HTR-8/SVneo (cell line): Measurements from ENCODE around the gene CAMK2D.
"Not testable (repeated sequence)": the region's sequence is repeated elsewhere in the genome, so short reads cannot be mapped to it uniquely, and the experiment has no call there.

Experiments used
- DNase-seq: peaks from one replicate; pipeline ENCODE4 v3.0.0; 2011; ENCODE audit warnings: low spot score, mixed read lengths; ENCODE audit not compliant: insufficient read length
- FAIRE-seq: peaks from 2 replicates; lab custom pipeline; 2011; peaks lifted over from hg19 to GRCh38; lab: Jason Lieb, UNC

The CAMK2D gene

GRCh38 chr4:113691676-113692075 is 69.9 kb downstream of the CAMK2D start:
- DNase-seq (no peak), FAIRE-seq (no peak)

GRCh38 chr4:113689394-113689793 is 72.1 kb downstream of the CAMK2D start:
- no peak for DNase-seq
- no peak for FAIRE-seq

GRCh38 chr4:113687067-113687718 is 74.3 kb downstream of the CAMK2D start:
- FAIRE-seq = no peak
- peak; percentile 5 for DNase-seq

- not testable (repeated sequence) for FAIRE-seq, DNase-seq
These were observed 76.4 kb downstream of the CAMK2D start for GRCh38 chr4:113685157-113685556.

GRCh38 chr4:113684534-113685091 is 76.9 kb downstream of the CAMK2D start:
- FAIRE-seq = peak; percentile 63
- peak; percentile 20 for DNase-seq

GRCh38 chr4:113682730-113683537 is 78.6 kb downstream of the CAMK2D start:
- FAIRE-seq = peak; percentile 31

GRCh38 chr4:113678641-113679040 is 82.9 kb downstream of the CAMK2D start:
- FAIRE-seq (no peak), DNase-seq (no peak)

More at GRCh38 chr4:113682730-113683537, 78.6 kb downstream of the CAMK2D start:
- no peak for DNase-seq

- FAIRE-seq (no peak), DNase-seq (no peak)
These were observed 84.2 kb downstream of the CAMK2D start for GRCh38 chr4:113677325-113677724.

GRCh38 chr4:113675731-113676697 is 85.5 kb downstream of the CAMK2D start:
- no peak for FAIRE-seq
- DNase-seq = no peak

GRCh38 chr4:113674733-113675132 is 86.8 kb downstream of the CAMK2D start:
- no peak for FAIRE-seq
- DNase-seq = no peak

- no peak for DNase-seq
- no peak for FAIRE-seq
These were observed 87.3 kb downstream of the CAMK2D start for GRCh38 chr4:113674251-113674650.

- DNase-seq (peak; percentile 19), FAIRE-seq (no peak)
These were observed 88.1 kb downstream of the CAMK2D start for GRCh38 chr4:113673450-113673849.

- DNase-seq = no peak
- FAIRE-seq = no peak
These were observed 95.0 kb downstream of the CAMK2D start for GRCh38 chr4:113666386-113667114.

- DNase-seq (no peak), FAIRE-seq (no peak)
These were observed 96.5 kb downstream of the CAMK2D start for GRCh38 chr4:113665036-113665435.

GRCh38 chr4:113662581-113662980 is 99.0 kb downstream of the CAMK2D start:
- FAIRE-seq (no peak), DNase-seq (no peak)

- FAIRE-seq (no peak), DNase-seq (no peak)
These were observed 102.4 kb downstream of the CAMK2D start for GRCh38 chr4:113659127-113659526.

- FAIRE-seq (no peak), DNase-seq (no peak)
These were observed 103.8 kb downstream of the CAMK2D start for GRCh38 chr4:113657586-113658233.

GRCh38 chr4:113653871-113654270 is 107.7 kb downstream of the CAMK2D start:
- DNase-seq (no peak), FAIRE-seq (no peak)

GRCh38 chr4:113646442-113646822 is 115.1 kb downstream of the CAMK2D start:
- no peak for DNase-seq
- FAIRE-seq = peak; percentile 49
